Smooth muscle cell (in vitro differentiated cells): ENCODE results near the gene MAP4K5. TPM values are rescaled to one million over a fixed set of nuclear protein-coding genes. Genes with fewer than 3 reads are reported as not detected.
A peak's percentile ranks its signal among the peaks of the same experiment; 100 is the strongest.

Experiments used
- DNase-seq: peaks from one replicate; lab custom pipeline; 2025; ENCODE audit not compliant: unreplicated experiment; lab: John Stamatoyannopoulos, UW
- H2AFZ ChIP-seq: fragments of 200-600 bp; sonication (generic); 2 replicates; pipeline ENCODE4 v1.6.0; 2016; ENCODE audit warnings: antibody characterized with exemption, low read depth, mild to moderate bottlenecking
- H3F3A ChIP-seq: fragments of 200-600 bp; sonication (generic); 2 replicates; pipeline ENCODE4 v1.6.0; 2017; ENCODE audit warnings: antibody characterized with exemption, low read depth
- H3K27ac ChIP-seq: fragments of 200-600 bp; sonication (generic); 2 replicates; pipeline ENCODE4 v1.5.1; 2016; ENCODE audit warnings: low read depth, mild to moderate bottlenecking
- H3K27me3 ChIP-seq: fragments of 200-600 bp; sonication (generic); 2 replicates; pipeline ENCODE4 v1.6.1; 2016; ENCODE audit warnings: low read depth, mild to moderate bottlenecking
- H3K36me3 ChIP-seq: fragments of 200-600 bp; sonication (generic); 2 replicates; pipeline ENCODE4 v1.5.1; 2016; ENCODE audit warnings: low read depth
- H3K4me1 ChIP-seq: fragments of 200-600 bp; sonication (generic); 2 replicates; pipeline ENCODE4 v1.5.1; 2016; ENCODE audit warnings: low read depth
- H3K4me2 ChIP-seq: fragments of 200-600 bp; sonication (generic); 2 replicates; pipeline ENCODE4 v1.6.0; 2016; ENCODE audit warnings: mild to moderate bottlenecking
- H3K4me3 ChIP-seq: fragments of 200-600 bp; sonication (generic); 2 replicates; pipeline ENCODE4 v1.5.1; 2016; ENCODE audit warnings: mild to moderate bottlenecking
- H3K79me2 ChIP-seq: fragments of 200-600 bp; sonication (generic); 2 replicates; pipeline ENCODE4 v1.6.0; 2016; ENCODE audit warnings: low read depth, mild to moderate bottlenecking
- H3K9ac ChIP-seq: fragments of 200-600 bp; sonication (generic); 2 replicates; pipeline ENCODE4 v1.6.0; 2016; ENCODE audit warnings: low read depth
- H3K9me3 ChIP-seq: fragments of 200-600 bp; sonication (generic); replicated peaks from 2 replicates; pipeline ENCODE4 v1.5.1; 2016; ENCODE audit warnings: low read depth
- H4K20me1 ChIP-seq: fragments of 200-600 bp; sonication (generic); 2 replicates; pipeline ENCODE4 v1.6.0; 2016; ENCODE audit warnings: low read depth
- CTCF ChIP-seq: fragments of 200-600 bp; sonication (generic); IDR thresholded peaks from 2 replicates; pipeline ENCODE4 v1.5.1; 2017; ENCODE audit warnings: borderline replicate concordance, mild to moderate bottlenecking, antibody characterized with exemption; ENCODE audit not compliant: insufficient read depth, poor library complexity, severe bottlenecking
- WGBS: methylation state at CpG from one replicate; pipeline ENCODE4 v1.1.7; 2016; ENCODE audit warnings: low lambda C conversion rate; 5-methylcytosine and 5-hydroxymethylcytosine counted together
- polyA plus RNA-seq: library from polyadenylated mRNA; unstranded; fragments of >200 nt; fragmentation: Nextera tagmentation; extraction: Ambion mirVana; gene quantifications from 2 replicates; pipeline ENCODE4 v1.2.1, GENCODE V29; 2016
- total RNA-seq: library from RNA; depleted of rRNA; stranded (reverse); fragments of >200 nt; gene quantifications from 2 replicates; pipeline ENCODE4 v1.2.3, GENCODE V29; 2014

Gene MAP4K5
- total and polyA plus RNA-seq, 2 experiments from 2014 or later: 35.4 to 115 TPM

DNA sequence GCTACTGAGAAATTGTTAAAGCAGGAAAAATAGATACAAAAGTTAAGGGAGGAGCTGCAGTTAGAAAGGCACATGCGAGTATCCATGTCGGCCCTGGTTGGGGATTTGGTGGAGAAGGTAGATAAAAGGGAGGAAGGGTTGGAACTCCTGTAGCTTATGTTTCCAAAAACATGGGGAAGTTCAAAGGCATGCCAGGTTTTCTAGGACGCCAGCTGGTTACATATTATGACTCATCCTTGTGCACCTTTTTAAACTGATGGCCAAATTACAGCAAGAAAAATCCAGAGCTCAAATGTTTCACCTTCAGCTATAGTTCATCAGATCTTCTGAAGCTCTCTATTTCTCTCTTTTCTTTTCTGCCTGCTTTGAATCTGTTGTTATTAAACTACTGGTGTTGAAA is 13.2 kb upstream of the MAP4K5 start:
- H3K4me2 ChIP-seq: no peak overlapping the region
- no peaks in the 10 kb centered on the region for H3K79me2 ChIP-seq
- no peak overlapping the region for H3K9ac ChIP-seq
- H3K4me3 ChIP-seq: no peak overlapping the region
- H3F3A ChIP-seq: no peaks in the 10 kb centered on the region
- no peaks in the 10 kb centered on the region for H3K27me3 ChIP-seq
- H4K20me1 ChIP-seq: no peaks in the 10 kb centered on the region
- no peaks in the 10 kb centered on the region for H3K4me1 ChIP-seq
- 82% methylated on average over 3 of the region's 3 CpGs for WGBS
- TF ChIP-seq CTCF: no peak
- H3K9me3 ChIP-seq: no peaks in the 10 kb centered on the region
- DNase-seq: no peak
- no peak overlapping the region for H3K27ac ChIP-seq
- no peak overlapping the region for H2AFZ ChIP-seq
- H3K36me3 ChIP-seq: no peaks in the 10 kb centered on the region

DNA sequence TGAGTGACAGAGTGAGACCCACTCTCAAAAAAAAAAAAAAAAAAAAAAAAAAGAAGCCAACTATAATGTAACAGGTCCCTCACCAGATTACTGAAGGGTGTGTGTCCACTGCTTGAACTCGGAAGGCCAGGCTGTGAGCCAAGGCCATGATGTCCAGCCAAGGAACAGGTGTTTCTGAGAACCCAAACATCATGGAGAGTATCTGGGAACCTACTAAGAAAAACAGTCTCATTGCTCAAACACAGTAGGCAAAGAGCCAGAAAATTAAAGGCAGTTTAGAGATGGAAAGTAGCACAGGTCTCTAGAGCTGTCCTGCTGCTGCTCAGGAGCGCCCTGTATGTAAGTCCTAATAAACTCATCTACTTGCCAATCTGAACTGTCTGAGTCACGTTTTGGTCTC is 12.5 kb upstream of the MAP4K5 start:
- no peaks in the 10 kb centered on the region for H3K36me3 ChIP-seq
- H4K20me1 ChIP-seq: no peaks in the 10 kb centered on the region
- H3K4me1 ChIP-seq: no peaks in the 10 kb centered on the region
- H3K4me2 ChIP-seq: no peak overlapping the region
- H3K9me3 ChIP-seq: no peaks in the 10 kb centered on the region
- 83% methylated on average over 3 of the region's 3 CpGs for WGBS
- no peak overlapping the region for H3K27ac ChIP-seq
- no peak for TF ChIP-seq CTCF
- H2AFZ ChIP-seq: no peak overlapping the region
- no peak overlapping the region for H3K4me3 ChIP-seq
- no peaks in the 10 kb centered on the region for H3K79me2 ChIP-seq
- no peaks in the 10 kb centered on the region for H3K27me3 ChIP-seq
- H3K9ac ChIP-seq: no peak overlapping the region
- DNase-seq: no peak
- no peaks in the 10 kb centered on the region for H3F3A ChIP-seq

DNA sequence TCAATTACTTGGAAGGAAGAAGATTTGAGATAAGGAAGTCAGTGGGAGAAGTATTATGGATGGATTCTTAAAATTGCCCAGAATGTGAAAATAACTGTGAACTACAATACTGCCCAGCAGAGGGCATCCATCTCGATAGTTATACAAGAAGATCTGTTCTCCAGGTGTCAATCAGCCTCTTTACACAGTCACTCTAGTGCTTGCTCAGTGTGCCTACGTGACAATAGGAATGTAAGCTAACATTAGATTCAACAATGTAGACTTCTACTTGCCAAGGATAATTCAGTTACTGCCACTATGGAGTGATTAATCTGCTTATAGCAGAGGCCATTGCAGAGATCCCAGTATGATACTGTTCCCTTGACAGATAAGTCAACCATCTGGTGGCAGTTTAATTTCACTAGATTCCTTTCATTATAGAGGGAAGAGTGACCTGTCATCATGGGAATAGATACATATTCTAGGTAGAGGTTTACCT is 10.6 kb upstream of the MAP4K5 start:
- DNase-seq: no peak
- H3K27me3 ChIP-seq: no peaks in the 10 kb centered on the region
- H3K4me1 ChIP-seq: no peaks in the 10 kb centered on the region
- H3K4me2 ChIP-seq: no peak overlapping the region
- H4K20me1 ChIP-seq: no peaks in the 10 kb centered on the region
- no peaks in the 10 kb centered on the region for H3K36me3 ChIP-seq
- no peaks in the 10 kb centered on the region for H3K79me2 ChIP-seq
- H3K4me3 ChIP-seq: no peak overlapping the region
- H3F3A ChIP-seq: no peaks in the 10 kb centered on the region
- no peak overlapping the region for H3K27ac ChIP-seq
- no peak overlapping the region for H2AFZ ChIP-seq
- H3K9me3 ChIP-seq: no peaks in the 10 kb centered on the region
- no peak overlapping the region for H3K9ac ChIP-seq
- peak; percentile 44 for TF ChIP-seq CTCF
- WGBS: 18% methylated on average over 2 of the region's 2 CpGs

DNA sequence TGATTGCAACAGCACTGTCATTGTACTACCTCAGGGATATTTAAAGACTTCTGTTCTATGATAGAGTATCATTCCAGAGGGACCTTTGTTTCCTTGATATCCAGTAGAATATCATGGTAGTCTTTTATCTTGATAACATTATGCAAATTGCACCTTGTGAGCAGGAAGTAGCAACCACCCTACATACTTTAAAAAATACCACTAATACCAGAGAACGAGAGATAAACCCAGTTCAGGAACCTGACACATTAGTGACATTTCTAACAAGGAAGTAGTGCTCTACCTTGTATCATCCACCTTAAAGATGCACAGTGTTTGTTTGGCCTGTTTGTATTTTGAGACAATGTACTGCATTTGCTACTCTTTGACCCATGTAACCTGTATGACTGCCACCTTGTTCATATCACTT is 8.8 kb upstream of the MAP4K5 start:
- H2AFZ ChIP-seq: no peak overlapping the region
- no peak for TF ChIP-seq CTCF
- no peaks in the 10 kb centered on the region for H3K4me1 ChIP-seq
- WGBS: 41% methylated on average over 1 of the region's 1 CpG
- no peak overlapping the region for H3K9ac ChIP-seq
- H3K36me3 ChIP-seq: no peaks in the 10 kb centered on the region
- H3K27ac ChIP-seq: no peak overlapping the region
- no peaks in the 10 kb centered on the region for H3K79me2 ChIP-seq
- no peaks in the 10 kb centered on the region for H4K20me1 ChIP-seq
- no peaks in the 10 kb centered on the region for H3K9me3 ChIP-seq
- H3F3A ChIP-seq: no peaks in the 10 kb centered on the region
- no peaks in the 10 kb centered on the region for H3K27me3 ChIP-seq
- no peak overlapping the region for H3K4me3 ChIP-seq
- DNase-seq: no peak
- H3K4me2 ChIP-seq: no peak overlapping the region
